ENCODE data around the gene GPR108.

GRCh38 chr19:6739883-6740588 is 2.7 kb upstream of the GPR108 start:
- TF ChIP-seq CTCF (IDR thresholded peaks at IDR 0.05) (no peak), POLR2A (IDR thresholded peaks at IDR 0.05) (no peak)
